GM19468 (cell line): ENCODE measurements around the gene DPP3.
"Not testable (repeated sequence)": the region's sequence is repeated elsewhere in the genome, so short reads cannot be mapped to it uniquely, and the experiment has no call there.

Experiments used
- ATAC-seq: cut with Tn5 transposase; IDR thresholded peaks from one replicate; pipeline ENCODE4 v1.9.1; 2021; ENCODE audit warnings: mild to moderate bottlenecking, moderate library complexity, moderate number of reproducible peaks; ENCODE audit not compliant: unreplicated experiment; ENCODE audit errors: extremely low read depth

DPP3 gene

GRCh38 chr11:66462911-66463310, 17.3 kb upstream of the DPP3 start:
- no peak for ATAC-seq

GRCh38 chr11:66464116-66464515, 16.1 kb upstream of the DPP3 start:
- not testable (repeated sequence) for ATAC-seq

- no peak for ATAC-seq
These were observed 15.3 kb upstream of the DPP3 start for GRCh38 chr11:66464916-66465315.

GRCh38 chr11:66465373-66466224, 14.6 kb upstream of the DPP3 start:
- ATAC-seq = no peak

- peak; percentile 36 for ATAC-seq
These were observed 13.8 kb upstream of the DPP3 start, which contains the start of gene PELI3 for GRCh38 chr11:66466225-66467033. TSS of gene PELI3 (plus strand) at chr11:66466905. CDS start at chr11:66468129, 1,224 bp downstream.

- ATAC-seq = no peak
These were observed 13.1 kb upstream of the DPP3 start for GRCh38 chr11:66467034-66467659.

- no peak for ATAC-seq
These were observed 12.5 kb upstream of the DPP3 start for GRCh38 chr11:66467756-66468155.

GRCh38 chr11:66468691-66469090, 11.5 kb upstream of the DPP3 start:
- ATAC-seq = no peak

GRCh38 chr11:66469441-66469840, 10.8 kb upstream of the DPP3 start:
- no peak for ATAC-seq

GRCh38 chr11:66470015-66470414, 10.2 kb upstream of the DPP3 start:
- ATAC-seq = no peak

GRCh38 chr11:66471142-66471541, 9.1 kb upstream of the DPP3 start:
- ATAC-seq = no peak

GRCh38 chr11:66472054-66472453, 8.2 kb upstream of the DPP3 start:
- ATAC-seq = no peak

- no peak for ATAC-seq
These were observed 7.1 kb upstream of the DPP3 start for GRCh38 chr11:66473167-66473566.

GRCh38 chr11:66473608-66474515, 6.4 kb upstream of the DPP3 start:
- no peak for ATAC-seq

GRCh38 chr11:66475349-66476172, 4.7 kb upstream of the DPP3 start:
- no peak for ATAC-seq

- no peak for ATAC-seq
These were observed 3.9 kb upstream of the DPP3 start for GRCh38 chr11:66476173-66476840.

- no peak for ATAC-seq
These were observed 3.4 kb upstream of the DPP3 start for GRCh38 chr11:66476841-66477251.
